GM06990 (cell line): ENCODE data around the gene TLR9.

Experiments used
- DNase-seq: peaks from one replicate; pipeline ENCODE4 v3.0.0-alpha.2; 2011; ENCODE audit not compliant: insufficient read length; ENCODE audit errors: extremely low read depth
- H3K27me3 ChIP-seq: replicated peaks from 2 replicates; pipeline ENCODE4 v1.6.0; 2011; ENCODE audit warnings: low read length; ENCODE audit not compliant: control insufficient read depth, insufficient read depth
- H3K36me3 ChIP-seq: 2 replicates; pipeline ENCODE4 v1.5.1; 2011; ENCODE audit warnings: low read length; ENCODE audit not compliant: control insufficient read depth, insufficient read depth
- H3K4me3 ChIP-seq: replicated peaks from 2 replicates; pipeline ENCODE4 v1.5.1; 2011; ENCODE audit warnings: low read depth, mild to moderate bottlenecking, control low read depth, low read length
- CTCF ChIP-seq: IDR thresholded peaks from 2 replicates; pipeline ENCODE4 v1.5.1; 2011; ENCODE audit warnings: low read length, control low read depth, mild to moderate bottlenecking, inconsistent platforms; ENCODE audit not compliant: insufficient read depth, poor library complexity, severe bottlenecking

TLR9 gene

GRCh38 chr3:52215351-52215750, 10.1 kb downstream of the TLR9 start:
- no peaks in the 10 kb centered on the region for H3K27me3 ChIP-seq
- DNase-seq = no peak
- no peak for TF ChIP-seq CTCF
- H3K36me3 ChIP-seq = peaks cover 30% of the 10 kb centered on the region
- no peak overlapping the region for H3K4me3 ChIP-seq

- Histone ChIP-seq H3K4me3 (no peak overlapping the region), H3K36me3 (peaks cover 35% of the 10 kb centered on the region), H3K27me3 (no peaks in the 10 kb centered on the region)
- no peak for DNase-seq
- TF ChIP-seq CTCF = no peak
Observed at GRCh38 chr3:52213901-52214300, 11.5 kb downstream of the TLR9 start.

GRCh38 chr3:52213005-52213404, 12.4 kb downstream of the TLR9 start:
- H3K36me3 ChIP-seq = peaks cover 39% of the 10 kb centered on the region
- DNase-seq = no peak
- TF ChIP-seq CTCF = no peak

GRCh38 chr3:52211268-52211891, 14.1 kb downstream of the TLR9 start:
- H3K27me3 ChIP-seq = no peaks in the 10 kb centered on the region
- peaks cover 40% of the 10 kb centered on the region for H3K36me3 ChIP-seq
- no peak for DNase-seq
- TF ChIP-seq CTCF = no peak
- H3K4me3 ChIP-seq = no peak overlapping the region

More at GRCh38 chr3:52213005-52213404, 12.4 kb downstream of the TLR9 start:
- no peaks in the 10 kb centered on the region for H3K27me3 ChIP-seq
- H3K4me3 ChIP-seq = no peak overlapping the region

- Histone ChIP-seq H3K27me3 (no peaks in the 10 kb centered on the region), H3K36me3 (peaks cover 44% of the 10 kb centered on the region), H3K4me3 (no peak overlapping the region)
- TF ChIP-seq CTCF = no peak
- DNase-seq = no peak
Observed at GRCh38 chr3:52210550-52211046, 14.8 kb downstream of the TLR9 start.

GRCh38 chr3:52210037-52210436, 15.4 kb downstream of the TLR9 start:
- DNase-seq = no peak
- no peak overlapping the region for H3K4me3 ChIP-seq
- peaks cover 39% of the 10 kb centered on the region for H3K36me3 ChIP-seq
- no peak for TF ChIP-seq CTCF
- H3K27me3 ChIP-seq = no peaks in the 10 kb centered on the region
